KMS-11 (cell line): ENCODE measurements around the gene ENTPD3.

Source experiments
- H2AFZ ChIP-seq: fragments of 200-600 bp; sonication (generic); 2 replicates; pipeline ENCODE4 v1.6.1; 2016; ENCODE audit warnings: antibody characterized with exemption, mixed run types, low read depth
- H3K27ac ChIP-seq: fragments of 200-600 bp; sonication (generic); 2 replicates; pipeline ENCODE4 v1.6.1; 2016; ENCODE audit warnings: mild to moderate bottlenecking, mixed run types
- H3K27me3 ChIP-seq: fragments of 200-600 bp; sonication (generic); 2 replicates; pipeline ENCODE4 v1.6.1; 2017; ENCODE audit warnings: mild to moderate bottlenecking, low read depth, mixed run types, moderate library complexity; ENCODE audit not compliant: insufficient read depth
- H3K36me3 ChIP-seq: fragments of 200-600 bp; sonication (generic); 2 replicates; pipeline ENCODE4 v1.6.1; 2017; ENCODE audit warnings: mild to moderate bottlenecking, mixed run types; ENCODE audit not compliant: insufficient read depth
- H3K4me1 ChIP-seq: fragments of 200-600 bp; sonication (generic); 2 replicates; pipeline ENCODE4 v1.6.1; 2016; ENCODE audit warnings: mild to moderate bottlenecking, low read depth, mixed run types; ENCODE audit not compliant: poor library complexity, severe bottlenecking
- H3K4me2 ChIP-seq: fragments of 200-600 bp; sonication (generic); 2 replicates; pipeline ENCODE4 v1.7.0; 2016; ENCODE audit warnings: mild to moderate bottlenecking, mixed run types
- H3K4me3 ChIP-seq: fragments of 200-600 bp; sonication (generic); IDR thresholded peaks from 2 replicates; pipeline ENCODE4 v1.6.1; 2017; ENCODE audit warnings: low read depth, low read length, mixed read lengths; ENCODE audit not compliant: insufficient read depth
- H3K79me2 ChIP-seq: fragments of 200-600 bp; sonication (generic); 2 replicates; pipeline ENCODE4 v1.6.1; 2016; ENCODE audit warnings: low read depth, mixed run types; ENCODE audit not compliant: insufficient read depth
- H3K9ac ChIP-seq: fragments of 200-600 bp; sonication (generic); 2 replicates; pipeline ENCODE4 v1.6.1; 2016; ENCODE audit warnings: mild to moderate bottlenecking, mixed run types
- H4K20me1 ChIP-seq: fragments of 200-600 bp; sonication (generic); 2 replicates; pipeline ENCODE4 v1.6.1; 2016; ENCODE audit warnings: mild to moderate bottlenecking, mixed run types; ENCODE audit not compliant: insufficient read depth
- CTCF ChIP-seq: fragments of 200-600 bp; sonication (generic); conservative IDR thresholded peaks from 2 replicates; pipeline ENCODE4 v1.6.1; 2017; ENCODE audit warnings: low read depth, mild to moderate bottlenecking, antibody characterized with exemption, low read length, moderate library complexity, mixed read lengths

Gene ENTPD3

DNA sequence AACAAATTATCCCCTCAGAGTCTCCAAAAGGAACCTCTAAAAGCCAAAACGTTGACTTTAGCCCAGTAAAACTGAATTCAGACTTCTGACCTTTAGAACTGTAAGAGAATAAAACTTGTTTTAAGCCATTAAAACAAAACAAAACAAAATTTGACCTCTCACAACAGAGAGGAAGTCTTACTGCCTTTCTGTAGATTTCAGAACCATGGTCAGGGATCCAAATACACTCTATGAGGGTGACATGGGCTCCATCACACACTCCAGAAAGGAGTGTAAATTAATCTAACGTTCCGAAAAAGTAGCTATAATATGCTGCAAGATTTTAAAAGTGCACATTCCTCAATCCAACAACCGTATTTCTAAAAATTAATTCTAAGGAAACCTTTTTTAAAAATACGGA, 50.9 kb downstream of the ENTPD3 start:
- Histone ChIP-seq H3K4me2 (no peak overlapping the region), H2AFZ (no peak overlapping the region), H3K9ac (no peak overlapping the region), H3K79me2 (no peaks in the 10 kb centered on the region), H3K4me3 (no peak overlapping the region), H3K4me1 (no peaks in the 10 kb centered on the region), H3K27ac (no peak overlapping the region), H4K20me1 (no peaks in the 10 kb centered on the region), H3K27me3 (no peaks in the 10 kb centered on the region), H3K36me3 (no peaks in the 10 kb centered on the region)
- TF ChIP-seq CTCF: no peak

DNA sequence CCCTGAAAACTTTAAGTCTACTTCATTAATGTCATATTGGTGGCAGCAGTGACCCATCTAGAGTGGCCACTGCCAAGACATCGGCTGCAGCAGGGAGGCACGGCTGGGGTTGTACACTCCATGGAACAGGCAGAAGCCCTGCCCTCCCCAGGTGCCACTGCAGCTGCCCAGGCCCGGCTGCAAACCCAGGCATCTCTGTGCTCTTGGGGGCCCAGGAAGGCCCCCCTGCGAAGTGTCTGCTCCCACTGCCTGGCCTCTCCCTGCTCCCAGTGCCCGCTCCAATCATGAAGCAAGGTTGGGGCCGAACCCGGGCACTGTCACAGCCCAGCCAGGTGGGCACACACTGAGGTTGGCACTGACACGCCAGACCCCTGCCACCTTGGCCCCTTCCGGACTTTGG, 58.1 kb downstream of the ENTPD3 start:
- Histone ChIP-seq H3K27me3 (no peaks in the 10 kb centered on the region), H2AFZ (no peak overlapping the region), H3K4me1 (no peaks in the 10 kb centered on the region), H3K27ac (no peak overlapping the region), H3K9ac (no peak overlapping the region), H3K36me3 (no peaks in the 10 kb centered on the region), H3K79me2 (no peaks in the 10 kb centered on the region), H3K4me3 (no peak overlapping the region), H4K20me1 (no peaks in the 10 kb centered on the region), H3K4me2 (no peak overlapping the region)
- TF ChIP-seq CTCF: no peak

GRCh38 chr3:40445880-40446279, 58.9 kb downstream of the ENTPD3 start:
- no peaks in the 10 kb centered on the region for H3K27me3 ChIP-seq
- no peak overlapping the region for H2AFZ ChIP-seq
- no peaks in the 10 kb centered on the region for H3K4me1 ChIP-seq
- no peak for TF ChIP-seq CTCF
- no peak overlapping the region for H3K9ac ChIP-seq
- H3K36me3 ChIP-seq: no peaks in the 10 kb centered on the region
- no peaks in the 10 kb centered on the region for H4K20me1 ChIP-seq
- H3K4me2 ChIP-seq: no peak overlapping the region
- H3K79me2 ChIP-seq: no peaks in the 10 kb centered on the region
- H3K4me3 ChIP-seq: no peak overlapping the region
- no peak overlapping the region for H3K27ac ChIP-seq

- Histone ChIP-seq H3K27ac (no peak overlapping the region), H3K36me3 (no peaks in the 10 kb centered on the region), H3K27me3 (no peaks in the 10 kb centered on the region), H4K20me1 (no peaks in the 10 kb centered on the region), H3K79me2 (no peaks in the 10 kb centered on the region), H3K4me1 (peaks cover 6% of the 10 kb centered on the region), H3K9ac (no peak overlapping the region), H2AFZ (no peak overlapping the region), H3K4me2 (no peak overlapping the region), H3K4me3 (no peak overlapping the region)
- no peak for TF ChIP-seq CTCF
Observed at GRCh38 chr3:40450438-40450837, 63.5 kb downstream of the ENTPD3 start.
